ENCODE measurements around the gene APC. TPM values are rescaled to one million over a fixed set of nuclear protein-coding genes. Genes with fewer than 3 reads are reported as not detected.

Gene APC
- total RNA-seq, result 10 to 100 TPM; 42.7 to 62.8 (median 43.5) TPM
- long read RNA-seq, donor 1, partial matches to known transcripts, result 0 of 5 reads
- long read RNA-seq, donor 1, other reads (novel, unspliced or antisense), result 5 of 5 reads
- long read RNA-seq, donor 2, partial matches to known transcripts, result 5 of 12 reads
- long read RNA-seq, donor 2, other reads (novel, unspliced or antisense), result 7 of 12 reads

GRCh38 chr5:112737463-112738190 lies at the start of gene APC:
Gene APC (plus strand): TSS chr5:112737885. CDS start chr5:112754891, 17,006 bp downstream.
- H3K36me3 ChIP-seq (ENCODE audit: low read depth), result no peaks in the 10 kb centered on the region
- H3K4me3 ChIP-seq, result no peak within 1 kb of the TSS
- intact Hi-C loops (cut with DNase I, micrococcal nuclease), result no loop called here
- peak; percentile 100 for ATAC-seq
- TF ChIP-seq, protein P1, sequence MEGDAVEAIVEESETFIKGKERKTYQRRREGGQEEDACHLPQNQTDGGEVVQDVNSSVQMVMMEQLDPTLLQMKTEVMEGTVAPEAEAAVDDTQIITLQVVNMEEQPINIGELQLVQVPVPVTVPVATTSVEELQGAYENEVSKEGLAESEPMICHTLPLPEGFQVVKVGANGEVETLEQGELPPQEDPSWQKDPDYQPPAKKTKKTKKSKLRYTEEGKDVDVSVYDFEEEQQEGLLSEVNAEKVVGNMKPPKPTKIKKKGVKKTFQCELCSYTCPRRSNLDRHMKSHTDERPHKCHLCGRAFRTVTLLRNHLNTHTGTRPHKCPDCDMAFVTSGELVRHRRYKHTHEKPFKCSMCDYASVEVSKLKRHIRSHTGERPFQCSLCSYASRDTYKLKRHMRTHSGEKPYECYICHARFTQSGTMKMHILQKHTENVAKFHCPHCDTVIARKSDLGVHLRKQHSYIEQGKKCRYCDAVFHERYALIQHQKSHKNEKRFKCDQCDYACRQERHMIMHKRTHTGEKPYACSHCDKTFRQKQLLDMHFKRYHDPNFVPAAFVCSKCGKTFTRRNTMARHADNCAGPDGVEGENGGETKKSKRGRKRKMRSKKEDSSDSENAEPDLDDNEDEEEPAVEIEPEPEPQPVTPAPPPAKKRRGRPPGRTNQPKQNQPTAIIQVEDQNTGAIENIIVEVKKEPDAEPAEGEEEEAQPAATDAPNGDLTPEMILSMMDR (IDR thresholded peaks at IDR 0.05), result no peak
- H3K9me3 ChIP-seq, result no peaks in the 10 kb centered on the region
- no peaks in the 10 kb centered on the region for H3K4me1 ChIP-seq (ENCODE audit: low read depth)
- DNase-seq, result peak; percentile 87 to 93 (median 87)

DNA sequence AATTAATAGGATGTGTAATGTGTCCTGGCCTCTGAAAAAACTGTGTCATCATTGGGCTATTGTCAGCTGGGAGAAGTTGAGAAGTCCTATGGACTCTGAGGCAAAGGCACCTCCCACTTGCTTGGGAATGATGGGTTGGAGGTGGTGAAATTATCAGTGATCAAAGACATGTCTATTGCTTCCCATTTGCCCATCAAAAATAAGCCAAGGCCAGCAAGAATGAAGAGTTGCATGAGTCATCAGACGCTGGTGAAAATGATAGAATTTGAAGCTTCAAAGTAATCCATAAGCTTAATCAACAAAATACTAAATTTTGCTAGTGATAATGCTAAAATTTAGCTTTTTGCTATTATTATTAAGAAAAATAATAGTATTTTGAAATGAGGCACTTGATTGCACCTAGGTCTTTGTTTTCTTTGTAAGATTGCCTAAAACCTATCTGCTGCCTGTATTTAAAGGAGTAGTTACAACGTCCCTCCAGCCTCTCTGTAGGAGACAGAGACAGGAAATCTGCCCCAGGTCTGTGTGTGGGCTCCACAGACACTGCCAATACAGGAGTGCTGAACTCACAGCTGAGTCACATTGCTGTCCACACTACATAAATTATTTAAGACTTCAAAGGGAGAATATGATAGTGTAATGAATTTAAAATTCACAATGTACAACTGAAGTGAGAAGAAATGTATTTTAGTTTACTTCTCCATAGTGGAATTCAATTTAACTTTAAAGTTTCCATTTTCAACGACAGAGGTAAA lies 48.4 kb upstream of the APC start:
- TF ChIP-seq, protein P1 (IDR thresholded peaks at IDR 0.05), result no peak
- Histone ChIP-seq H3K9me3 (no peaks in the 10 kb centered on the region), H3K4me3 (no peak overlapping the region), H3K36me3 (ENCODE audit: low read depth) (no peaks in the 10 kb centered on the region), H3K4me1 (ENCODE audit: low read depth) (no peaks in the 10 kb centered on the region)
- DNase-seq (no peak), ATAC-seq (no peak)
- intact Hi-C loops (cut with DNase I, micrococcal nuclease), result no loop called here

GRCh38 chr5:112690605-112691338 lies 46.9 kb upstream of the APC start:
- Histone ChIP-seq H3K9me3 (no peaks in the 10 kb centered on the region), H3K36me3 (ENCODE audit: low read depth) (no peaks in the 10 kb centered on the region), H3K4me3 (no peak overlapping the region), H3K4me1 (ENCODE audit: low read depth) (no peaks in the 10 kb centered on the region)
- intact Hi-C loops (cut with DNase I, micrococcal nuclease), result no loop called here
- ATAC-seq (no peak), DNase-seq (no peak)
- TF ChIP-seq, protein P1 (IDR thresholded peaks at IDR 0.05), result no peak

GRCh38 chr5:112691339-112691680 lies 46.4 kb upstream of the APC start:
- ATAC-seq (peak; percentile 21), DNase-seq (no peak)

GRCh38 chr5:112691758-112692157 lies 45.9 kb upstream of the APC start:
- intact Hi-C loops (cut with DNase I, micrococcal nuclease), result no loop called here
- Histone ChIP-seq H3K36me3 (ENCODE audit: low read depth) (no peaks in the 10 kb centered on the region), H3K9me3 (no peaks in the 10 kb centered on the region), H3K4me1 (ENCODE audit: low read depth) (no peaks in the 10 kb centered on the region), H3K4me3 (no peak overlapping the region)
- ATAC-seq (peak; percentile 53), DNase-seq (peak in 1 of 3 donors; percentile 59)
- TF ChIP-seq, protein P1 (IDR thresholded peaks at IDR 0.05), result no peak

More at GRCh38 chr5:112691339-112691680, 46.4 kb upstream of the APC start:
- H3K4me3 ChIP-seq, result no peak overlapping the region
- TF ChIP-seq, protein P1 (IDR thresholded peaks at IDR 0.05), result no peak
- no peaks in the 10 kb centered on the region for H3K36me3 ChIP-seq (ENCODE audit: low read depth)
- intact Hi-C loops (cut with DNase I, micrococcal nuclease), result no loop called here
- no peaks in the 10 kb centered on the region for H3K4me1 ChIP-seq (ENCODE audit: low read depth)
- H3K9me3 ChIP-seq, result no peaks in the 10 kb centered on the region

Measured in mucosa of descending colon (tissue), 3 donors.